GM19035 (cell line): Measurements from ENCODE around the gene NOL6.
A peak's percentile ranks its signal among the peaks of the same experiment; 100 is the strongest.
"Not testable (repeated sequence)": the region's sequence is repeated elsewhere in the genome, so short reads cannot be mapped to it uniquely, and the experiment has no call there.

Source experiments
- ATAC-seq: cut with Tn5 transposase; IDR thresholded peaks from one replicate; pipeline ENCODE4 v1.9.1; 2021; ENCODE audit not compliant: unreplicated experiment

NOL6 gene

GRCh38 chr9:33473643-33474352 is at the start of gene NOL6:
NOL6 (minus strand) TSS chr9:33473924; CDS start chr9:33473842, 82 bp downstream.
- peak; percentile 99 for ATAC-seq

- ATAC-seq, result not testable (repeated sequence)
Observed at GRCh38 chr9:33521861-33522260, 48.1 kb upstream of the NOL6 start.

GRCh38 chr9:33517934-33518577 is 44.3 kb upstream of the NOL6 start:
- ATAC-seq, result not testable (repeated sequence)

GRCh38 chr9:33517373-33517772 is 43.6 kb upstream of the NOL6 start:
- ATAC-seq, result no peak

DNA sequence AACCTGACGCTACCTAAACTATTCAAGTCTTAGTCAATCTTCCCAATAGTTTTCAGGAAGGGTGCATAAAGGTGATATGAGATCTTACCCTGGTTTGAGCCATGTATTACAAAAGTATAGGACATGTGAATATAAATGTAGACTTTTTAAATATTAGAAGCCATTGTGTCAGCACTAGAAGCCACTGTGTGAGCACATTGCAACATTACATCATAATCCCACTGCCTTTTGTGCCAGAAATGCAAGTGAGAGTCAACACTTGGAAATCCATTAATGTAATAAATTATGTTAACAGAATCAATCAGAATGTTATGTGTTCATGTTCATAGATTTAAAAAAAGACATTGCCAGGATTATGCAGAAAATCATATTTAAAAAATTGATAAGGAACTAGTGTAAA is 42.7 kb upstream of the NOL6 start:
- ATAC-seq, result not testable (repeated sequence)

DNA sequence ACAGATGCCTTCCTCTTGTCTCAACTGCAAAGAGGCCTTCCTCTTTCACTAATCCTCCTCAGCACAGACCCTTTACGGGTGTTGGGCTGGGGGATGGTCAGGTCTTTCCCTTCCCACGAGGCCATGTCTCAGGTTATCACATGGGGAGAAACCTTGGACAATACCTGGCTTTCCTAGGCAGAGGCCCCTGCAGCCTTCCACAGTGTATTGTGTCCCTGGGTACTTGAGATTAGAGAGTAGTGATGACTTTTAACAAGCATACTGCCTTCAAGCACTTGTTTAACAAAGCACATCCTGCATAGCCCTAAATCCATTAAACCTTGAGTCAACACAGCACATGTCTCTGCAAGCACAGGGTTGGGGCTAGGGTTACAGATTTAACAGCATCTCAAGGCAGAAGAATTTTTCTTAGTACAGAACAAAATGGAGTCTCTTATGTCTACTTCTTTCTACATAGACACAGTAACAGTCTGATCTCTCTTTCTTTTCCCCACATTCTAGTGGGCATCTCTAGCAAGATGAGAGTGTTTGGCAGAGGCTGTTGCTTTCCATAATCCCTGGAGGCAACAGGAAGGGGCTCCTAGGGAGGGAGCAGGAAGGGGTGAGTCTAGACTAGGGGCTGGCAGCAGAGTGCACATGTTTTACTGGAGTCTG is 41.7 kb upstream of the NOL6 start:
- not testable (repeated sequence) for ATAC-seq

GRCh38 chr9:33512535-33512934 is 38.8 kb upstream of the NOL6 start:
- ATAC-seq, result not testable (repeated sequence)

GRCh38 chr9:33511184-33511517 is 37.4 kb upstream of the NOL6 start:
- ATAC-seq, result not testable (repeated sequence)

DNA sequence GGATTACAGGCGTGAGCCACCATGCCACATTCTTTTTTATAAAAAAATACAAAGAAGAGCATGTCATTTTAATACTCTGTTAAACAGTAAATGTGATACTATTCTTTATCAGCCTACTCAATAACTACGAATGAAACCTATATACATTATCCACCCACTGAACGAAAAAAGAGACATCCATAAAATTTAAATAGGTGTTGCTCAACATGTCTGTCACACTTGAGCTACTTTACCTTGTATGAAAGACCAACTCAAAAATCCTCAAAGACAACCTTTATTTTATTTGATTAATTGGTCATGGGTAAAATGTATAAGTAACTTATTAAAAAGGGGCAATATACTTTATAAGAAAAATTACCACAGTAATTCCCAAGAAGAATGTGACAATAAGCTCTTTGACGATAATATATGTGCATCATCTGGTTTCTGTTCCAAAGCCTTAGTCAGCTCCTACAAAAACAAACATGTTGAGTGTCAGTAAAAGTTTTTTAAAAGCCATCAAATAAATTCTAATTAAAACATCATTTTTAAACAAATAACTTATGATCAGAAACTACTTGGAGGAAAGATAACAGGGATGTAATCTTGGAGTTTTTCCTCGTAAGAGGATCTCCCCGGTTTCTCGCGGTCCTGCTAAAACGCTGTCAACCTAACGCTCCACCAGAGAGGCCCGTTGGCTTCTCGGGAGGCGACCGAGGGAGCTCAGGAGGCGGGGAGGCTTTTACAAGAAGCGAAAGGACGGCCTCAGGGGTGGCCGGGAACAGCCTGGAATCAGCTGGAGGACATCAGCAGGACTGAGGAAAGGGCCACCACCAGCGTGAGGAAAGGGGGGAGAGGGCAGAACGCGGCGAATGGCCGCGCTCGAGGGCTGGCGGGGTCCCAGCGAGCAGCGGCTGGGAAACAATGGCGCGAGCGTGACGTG is 36.8 kb upstream of the NOL6 start:
- ATAC-seq, result peak; percentile 73

- ATAC-seq, result no peak
Observed at GRCh38 chr9:33506626-33507370, 33.1 kb upstream of the NOL6 start.

GRCh38 chr9:33498387-33498786 is 24.7 kb upstream of the NOL6 start:
- no peak for ATAC-seq

GRCh38 chr9:33493819-33494218 is 20.1 kb upstream of the NOL6 start:
- not testable (repeated sequence) for ATAC-seq

DNA sequence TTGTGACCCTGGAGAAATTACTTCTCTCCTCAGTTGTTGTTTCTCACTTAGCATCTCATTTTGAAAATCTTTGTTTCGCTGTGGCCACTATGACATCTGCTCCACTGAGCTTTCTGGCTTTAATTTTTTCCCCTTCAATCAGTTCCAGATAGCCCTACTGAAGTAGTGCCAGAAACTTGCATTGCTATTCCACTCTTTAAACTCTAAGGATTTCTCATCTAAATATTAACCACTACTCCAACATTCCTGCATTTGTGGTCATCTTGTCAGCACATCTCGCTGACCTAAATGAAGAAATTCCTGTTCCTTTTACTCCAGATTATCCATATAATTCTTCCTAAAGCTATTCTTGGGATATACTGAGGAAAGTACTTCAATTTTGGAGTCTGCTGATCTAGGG is 15.3 kb upstream of the NOL6 start:
- ATAC-seq, result no peak

- not testable (repeated sequence) for ATAC-seq
Observed at GRCh38 chr9:33485312-33485711, 11.6 kb upstream of the NOL6 start.

GRCh38 chr9:33480976-33481375 is 7.3 kb upstream of the NOL6 start:
- no peak for ATAC-seq

DNA sequence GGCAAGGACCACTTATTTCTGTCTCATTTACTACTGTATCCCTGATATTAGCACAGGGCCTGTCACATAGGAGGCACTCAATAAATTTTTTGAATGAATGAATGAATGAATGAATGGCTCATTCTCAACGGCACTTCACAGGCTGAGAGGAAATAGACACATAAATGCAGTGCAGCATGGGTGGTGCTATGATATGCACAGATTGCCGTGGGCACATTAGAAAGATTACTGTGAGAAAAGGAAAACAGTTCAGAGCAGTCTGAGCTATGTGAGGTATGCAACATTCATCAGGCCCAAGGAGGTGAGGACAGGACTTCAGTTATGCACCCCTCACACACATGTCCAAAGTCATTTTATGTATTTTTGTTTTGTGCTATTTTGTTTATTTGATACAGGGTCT is 6.4 kb upstream of the NOL6 start:
- ATAC-seq, result no peak

DNA sequence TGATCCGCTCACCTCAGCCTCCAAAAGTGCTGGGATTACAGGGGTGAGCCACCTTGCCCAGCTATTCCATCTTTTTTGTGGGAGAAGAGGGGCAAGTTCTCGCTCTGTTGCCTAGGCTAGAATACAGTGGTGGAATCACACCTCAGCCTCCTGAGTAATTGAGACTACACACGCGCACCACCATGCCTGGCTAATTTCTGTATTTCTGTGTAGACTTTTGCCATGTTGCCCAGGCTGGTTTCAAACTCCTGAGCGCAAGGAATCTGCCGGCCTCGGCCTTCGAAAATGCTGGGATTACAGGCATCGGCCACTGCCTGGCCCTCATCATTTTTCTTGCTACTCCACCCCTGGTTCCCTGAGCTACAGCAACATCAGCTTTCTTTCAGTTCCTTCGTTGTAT is 2.8 kb upstream of the NOL6 start:
- no peak for ATAC-seq

DNA sequence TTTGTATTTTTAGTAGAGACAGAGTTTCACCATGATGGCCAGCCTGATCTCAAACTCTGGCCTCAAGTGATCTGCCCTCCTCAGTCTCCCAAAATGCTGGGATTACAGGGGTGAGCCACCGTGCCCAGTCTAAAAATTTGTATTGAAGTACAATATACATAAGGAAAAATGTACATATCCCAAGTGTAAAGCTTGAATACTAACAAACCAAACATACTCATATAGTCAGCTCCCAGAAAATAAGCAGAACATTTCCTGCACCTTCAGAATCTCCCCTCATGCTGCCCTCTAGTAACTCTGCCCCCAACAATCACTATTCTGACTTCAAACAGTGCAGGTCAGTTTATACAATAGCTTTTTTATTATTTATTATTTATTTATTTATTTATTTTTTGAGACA is 1.6 kb upstream of the NOL6 start:
- no peak for ATAC-seq

GRCh38 chr9:33472881-33473615 is 676 bp downstream of the NOL6 start:
- ATAC-seq, result no peak
